Hippocampal formation (tissue), 2 donors: Measurements from ENCODE around the gene DOCK3.
"Not testable (repeated sequence)": the region's sequence is repeated elsewhere in the genome, so short reads cannot be mapped to it uniquely, and the experiment has no call there.

Source experiments
- DNase-seq, 2 donors: peaks; one replicate each; lab custom pipeline; 2025; lab: John Stamatoyannopoulos, UW

The DOCK3 gene

GRCh38 chr3:50651920-50652529, 22.7 kb upstream of the DOCK3 start:
- no peak for DNase-seq

GRCh38 chr3:50652709-50653108, 22.0 kb upstream of the DOCK3 start:
- no peak for DNase-seq

GRCh38 chr3:50653937-50654595, 20.7 kb upstream of the DOCK3 start:
- DNase-seq, result no peak

- DNase-seq, result no peak
Measured at GRCh38 chr3:50655009-50655830, 19.5 kb upstream of the DOCK3 start.

GRCh38 chr3:50656417-50657195, 18.1 kb upstream of the DOCK3 start:
- no peak for DNase-seq

- DNase-seq, result no peak
Measured at GRCh38 chr3:50657407-50657806, 17.3 kb upstream of the DOCK3 start.

GRCh38 chr3:50657816-50658215, 16.9 kb upstream of the DOCK3 start:
- DNase-seq, result no peak

- DNase-seq, result no peak
Measured at GRCh38 chr3:50658416-50658815, 16.3 kb upstream of the DOCK3 start.

GRCh38 chr3:50658831-50659230, 15.9 kb upstream of the DOCK3 start:
- DNase-seq, result no peak

GRCh38 chr3:50660386-50660785, 14.3 kb upstream of the DOCK3 start:
- no peak for DNase-seq

GRCh38 chr3:50661321-50661837, 13.3 kb upstream of the DOCK3 start:
- DNase-seq, result no peak

GRCh38 chr3:50662408-50662807, 12.3 kb upstream of the DOCK3 start:
- DNase-seq, result no peak

GRCh38 chr3:50665081-50665840, 9.5 kb upstream of the DOCK3 start:
- no peak for DNase-seq

GRCh38 chr3:50665841-50666115, 8.9 kb upstream of the DOCK3 start:
- not testable (repeated sequence) for DNase-seq

GRCh38 chr3:50666837-50667236, 7.9 kb upstream of the DOCK3 start:
- DNase-seq, result no peak

GRCh38 chr3:50671331-50671730, 3.4 kb upstream of the DOCK3 start:
- DNase-seq, result no peak

GRCh38 chr3:50672656-50673055, 2.1 kb upstream of the DOCK3 start:
- no peak for DNase-seq

- no peak for DNase-seq
Measured at GRCh38 chr3:50673931-50674330, 796 bp upstream of the DOCK3 start.

- peak; percentile 23 to 69 for DNase-seq
Measured at GRCh38 chr3:50675179-50676030, 678 bp downstream of the DOCK3 start.

GRCh38 chr3:50676031-50676705, 1.4 kb downstream of the DOCK3 start:
- DNase-seq, result no peak
